GM18858 (cell line): ENCODE results near the gene SLC16A11.
A peak's percentile ranks its signal among the peaks of the same experiment; 100 is the strongest.
"Not testable (repeated sequence)": the region's sequence is repeated elsewhere in the genome, so short reads cannot be mapped to it uniquely, and the experiment has no call there.

Source experiments
- ATAC-seq: cut with Tn5 transposase; IDR thresholded peaks from one replicate; pipeline ENCODE4 v1.9.1; 2021; ENCODE audit not compliant: unreplicated experiment

SLC16A11 gene

DNA sequence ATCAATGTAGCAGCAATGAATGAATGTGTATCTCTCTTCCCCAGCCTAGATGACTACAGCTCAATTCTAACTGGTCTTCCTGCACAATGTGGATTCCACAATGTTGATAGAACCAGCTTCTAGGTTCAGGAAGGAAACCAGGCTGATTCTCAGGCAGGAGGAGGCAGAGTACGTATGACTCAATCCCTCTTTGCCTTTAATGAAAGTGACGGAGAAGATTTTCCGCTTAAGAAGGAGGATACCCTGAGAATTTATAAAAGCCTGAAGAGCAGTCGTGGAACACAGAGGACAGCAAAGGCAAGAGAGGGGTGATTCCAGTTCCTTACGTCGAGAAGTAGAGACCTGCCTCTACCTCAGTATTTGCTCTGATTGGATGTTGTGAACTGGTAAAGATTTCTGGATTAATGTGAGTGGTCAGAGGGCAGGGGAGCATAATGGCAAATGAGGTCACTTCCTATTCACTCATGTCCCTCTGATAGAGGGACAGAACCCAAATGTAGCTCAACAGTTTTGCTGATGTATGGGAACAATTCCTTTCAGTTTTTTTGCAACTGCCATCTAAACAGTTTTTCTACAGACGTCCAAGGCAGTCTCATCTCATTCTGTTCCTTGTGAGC, 15.0 kb upstream of the SLC16A11 start:
- no peak for ATAC-seq

DNA sequence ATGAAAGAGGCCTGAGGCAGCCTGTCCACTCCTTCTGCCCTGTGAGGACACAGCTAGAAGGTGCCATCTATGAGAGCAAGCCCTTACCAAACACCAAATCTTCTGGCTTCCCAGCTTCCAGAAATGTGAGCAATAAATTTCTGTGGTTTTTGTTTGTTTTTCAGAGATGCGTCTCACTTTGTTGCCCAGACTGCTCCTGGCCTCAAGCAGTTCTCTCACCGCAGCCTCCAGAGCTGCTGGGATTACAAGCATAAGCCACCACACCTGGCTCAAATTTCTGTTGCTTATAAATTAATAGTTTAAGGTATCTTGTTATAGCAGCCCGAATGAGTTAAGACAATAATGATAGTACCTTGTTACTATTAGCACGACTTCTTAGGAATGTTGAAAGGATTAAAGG, 12.5 kb upstream of the SLC16A11 start:
- ATAC-seq, result no peak

DNA sequence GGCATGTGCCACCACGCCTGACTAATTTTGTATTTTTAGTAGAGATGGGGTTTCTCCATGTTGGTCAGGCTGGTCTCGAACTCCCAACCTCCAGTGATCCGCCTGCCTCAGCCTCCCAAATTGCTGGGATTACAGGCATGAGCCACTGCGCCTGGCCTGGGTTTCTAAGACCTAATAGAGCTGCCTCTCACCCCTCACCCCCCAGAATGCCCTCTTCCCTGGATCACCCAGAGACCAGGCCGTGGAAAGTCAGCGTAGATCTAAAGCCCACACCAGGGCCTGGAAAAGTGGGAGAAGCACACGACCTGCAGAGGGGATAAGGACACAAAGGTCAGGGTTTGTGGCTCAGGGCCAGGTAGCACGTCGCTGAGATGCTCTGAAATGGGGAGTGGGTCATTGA, 6.7 kb upstream of the SLC16A11 start:
- not testable (repeated sequence) for ATAC-seq

DNA sequence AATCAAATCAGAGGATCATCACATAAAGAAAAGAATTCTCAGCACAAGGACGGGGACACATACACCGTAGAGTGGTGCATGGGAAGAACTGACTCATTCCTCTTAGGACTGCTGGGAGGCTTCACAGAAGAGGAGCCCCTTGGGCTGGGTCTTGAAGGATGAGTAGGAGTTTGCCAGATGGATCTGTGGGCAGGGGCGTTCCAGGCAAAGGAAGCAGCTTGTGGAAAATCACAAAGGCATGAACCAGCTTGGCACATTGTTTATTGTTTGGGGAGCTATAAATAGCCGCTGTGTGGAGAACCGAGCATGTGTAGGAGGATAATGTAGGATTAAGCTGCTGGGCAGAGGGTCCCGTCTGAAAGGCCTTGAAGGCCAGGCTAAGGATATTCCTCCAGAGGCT, 5.1 kb upstream of the SLC16A11 start:
- no peak for ATAC-seq

DNA sequence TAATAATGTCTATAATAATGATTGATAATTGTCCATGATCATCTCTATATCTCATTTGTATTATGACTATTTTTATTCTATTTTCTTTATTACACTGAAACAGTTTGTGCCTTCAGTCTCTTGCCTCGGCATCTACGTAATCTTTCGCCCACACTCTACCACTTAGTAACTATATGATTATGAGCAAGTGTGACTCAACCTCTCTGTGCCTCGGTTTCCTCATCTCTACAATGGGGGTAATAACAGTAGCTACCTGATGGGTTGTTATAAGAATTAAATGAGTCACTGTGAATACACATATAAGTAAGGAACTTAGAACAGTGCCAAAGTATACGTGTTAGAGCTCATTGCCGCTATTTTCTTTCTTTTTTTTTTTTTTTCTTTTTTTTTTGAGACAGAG, 3.7 kb upstream of the SLC16A11 start:
- no peak for ATAC-seq

DNA sequence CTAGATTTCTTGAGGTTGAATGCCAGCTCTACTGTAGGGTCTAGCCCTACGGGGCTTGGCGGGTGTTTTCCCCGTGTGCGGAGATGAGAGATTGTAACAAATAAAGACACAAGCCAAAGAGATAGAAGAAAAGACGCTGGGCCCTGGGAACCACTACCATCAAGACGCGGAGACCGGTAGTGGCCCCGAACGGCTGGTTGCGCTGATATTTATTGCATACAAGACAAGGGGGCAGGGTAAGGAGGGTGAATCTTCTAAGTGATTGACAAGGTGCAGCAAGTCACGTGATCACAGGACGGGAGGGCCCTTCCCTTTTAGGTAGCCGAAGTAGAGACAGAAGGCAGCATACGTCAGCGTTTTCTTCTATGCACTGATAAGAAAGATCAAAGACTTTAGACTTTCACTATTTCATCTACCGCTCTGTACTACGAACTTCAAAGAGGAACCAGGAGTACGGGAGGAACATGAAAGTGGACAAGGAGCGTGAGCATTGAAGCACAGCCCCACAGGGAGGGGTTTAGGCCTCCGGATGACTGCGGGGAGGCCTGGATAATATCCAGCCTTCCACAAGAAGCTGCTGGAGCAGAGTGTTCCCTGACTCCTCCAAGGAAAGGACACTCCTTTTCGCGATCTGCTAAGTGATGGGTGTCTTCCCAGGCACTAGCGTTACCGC, 3.0 kb upstream of the SLC16A11 start:
- ATAC-seq, result not testable (repeated sequence)

DNA sequence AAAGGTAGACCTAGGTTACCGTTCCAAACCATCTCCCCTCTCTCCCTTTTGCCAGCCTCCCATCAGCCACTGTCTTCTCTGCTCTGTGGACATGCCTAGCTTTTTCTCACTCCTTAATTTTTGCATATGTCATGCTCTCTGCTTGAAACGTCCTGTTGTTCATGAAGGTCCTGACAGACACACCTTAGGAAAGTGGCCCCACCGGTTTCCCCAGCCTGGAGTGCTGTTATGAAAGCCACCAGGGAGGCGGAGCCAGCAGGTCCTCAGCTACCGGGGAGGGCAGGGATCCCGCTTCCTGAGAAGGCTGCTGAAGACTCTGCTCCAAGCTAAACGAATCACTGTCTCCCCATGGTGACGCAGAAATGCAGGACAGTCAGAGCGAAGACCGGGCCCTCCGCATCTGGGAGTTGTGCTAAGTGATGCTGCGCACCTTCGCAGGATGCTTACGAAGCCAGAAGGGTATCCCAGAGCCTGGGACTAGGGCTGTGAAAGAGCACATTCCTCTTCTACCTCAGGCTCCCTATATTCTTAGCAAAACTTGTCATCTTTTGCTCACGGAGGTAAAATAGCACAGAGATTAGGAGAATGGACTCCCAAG, 2.3 kb upstream of the SLC16A11 start:
- no peak for ATAC-seq

DNA sequence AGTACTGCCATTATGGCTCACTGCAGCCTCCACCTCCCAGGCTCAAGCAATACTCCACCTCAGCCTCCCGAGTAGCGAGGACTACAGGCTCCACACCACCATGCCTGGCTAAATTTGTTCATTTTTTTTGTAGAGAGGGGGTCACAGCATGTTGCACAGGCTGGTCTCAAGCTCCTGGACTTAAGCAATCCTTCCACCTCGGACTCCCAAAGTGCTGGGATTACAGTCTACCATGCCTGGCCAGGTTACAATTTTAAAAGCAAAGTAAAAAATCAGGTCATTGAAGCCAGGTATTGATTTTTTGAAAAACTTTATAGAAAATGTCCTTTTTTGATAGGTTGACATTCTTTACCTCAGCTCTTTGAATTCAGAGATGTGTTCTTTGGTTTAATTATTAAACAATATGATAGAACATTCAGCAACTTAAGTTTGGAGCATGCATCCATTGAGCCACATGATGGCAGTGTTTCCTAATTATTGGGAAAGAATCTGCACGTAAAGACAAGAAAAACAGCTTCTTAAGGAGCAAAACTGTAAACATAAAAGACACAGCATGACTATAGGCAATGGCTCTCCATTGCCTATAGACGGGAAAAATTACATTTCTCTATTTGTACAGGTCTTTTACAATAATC, 1.7 kb upstream of the SLC16A11 start:
- ATAC-seq, result no peak

DNA sequence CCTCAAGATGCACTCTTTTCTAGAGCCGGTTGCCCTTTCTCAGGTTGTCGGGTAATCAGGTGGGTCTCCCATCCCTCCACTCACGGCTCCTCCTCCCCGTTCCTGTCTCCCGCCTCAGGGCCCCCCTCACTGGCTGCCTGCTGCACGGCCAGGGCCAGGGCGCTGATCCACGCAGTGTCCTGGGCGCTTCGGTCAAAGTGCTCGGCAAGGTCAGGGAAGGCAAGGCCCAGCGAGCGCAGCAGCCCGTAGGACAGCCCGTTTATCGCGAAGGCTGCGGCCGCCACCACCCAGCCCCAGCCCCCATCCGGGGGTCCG, 753 bp downstream of the SLC16A11 start:
- ATAC-seq, result no peak

DNA sequence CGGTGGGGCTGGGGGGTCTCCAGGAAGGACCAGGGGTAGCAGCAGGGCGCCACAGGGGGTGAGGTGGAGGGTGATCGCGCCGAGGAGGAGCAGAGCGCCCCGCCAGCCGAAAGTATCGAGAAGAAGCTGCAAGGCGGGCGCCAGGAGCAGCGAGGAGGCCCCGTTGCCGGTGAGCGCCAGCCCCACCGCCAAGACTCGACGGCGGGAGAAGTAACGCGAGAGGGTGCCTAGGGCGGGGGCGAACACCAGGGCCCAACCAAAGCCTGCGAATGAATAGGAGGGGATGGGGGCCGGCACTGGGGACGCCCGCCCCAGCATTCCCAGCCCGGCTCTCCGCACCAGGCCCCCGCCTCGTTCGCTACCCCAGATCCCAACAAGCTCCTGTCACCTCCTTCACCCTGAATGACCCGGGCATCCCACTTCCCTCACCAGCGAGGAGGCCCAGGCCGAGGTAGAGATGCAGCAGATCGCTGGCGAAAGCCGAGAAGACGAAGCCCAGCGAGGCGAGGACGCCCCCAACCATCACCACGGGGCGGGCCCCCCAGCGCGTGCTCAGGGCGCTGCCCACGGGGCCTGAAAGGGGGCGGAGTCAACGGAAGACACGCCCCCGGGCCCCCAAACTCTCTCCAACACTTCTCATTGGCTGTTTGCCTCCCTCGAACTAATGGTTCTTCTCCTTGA, 1.3 kb downstream of the SLC16A11 start:
- no peak for ATAC-seq

DNA sequence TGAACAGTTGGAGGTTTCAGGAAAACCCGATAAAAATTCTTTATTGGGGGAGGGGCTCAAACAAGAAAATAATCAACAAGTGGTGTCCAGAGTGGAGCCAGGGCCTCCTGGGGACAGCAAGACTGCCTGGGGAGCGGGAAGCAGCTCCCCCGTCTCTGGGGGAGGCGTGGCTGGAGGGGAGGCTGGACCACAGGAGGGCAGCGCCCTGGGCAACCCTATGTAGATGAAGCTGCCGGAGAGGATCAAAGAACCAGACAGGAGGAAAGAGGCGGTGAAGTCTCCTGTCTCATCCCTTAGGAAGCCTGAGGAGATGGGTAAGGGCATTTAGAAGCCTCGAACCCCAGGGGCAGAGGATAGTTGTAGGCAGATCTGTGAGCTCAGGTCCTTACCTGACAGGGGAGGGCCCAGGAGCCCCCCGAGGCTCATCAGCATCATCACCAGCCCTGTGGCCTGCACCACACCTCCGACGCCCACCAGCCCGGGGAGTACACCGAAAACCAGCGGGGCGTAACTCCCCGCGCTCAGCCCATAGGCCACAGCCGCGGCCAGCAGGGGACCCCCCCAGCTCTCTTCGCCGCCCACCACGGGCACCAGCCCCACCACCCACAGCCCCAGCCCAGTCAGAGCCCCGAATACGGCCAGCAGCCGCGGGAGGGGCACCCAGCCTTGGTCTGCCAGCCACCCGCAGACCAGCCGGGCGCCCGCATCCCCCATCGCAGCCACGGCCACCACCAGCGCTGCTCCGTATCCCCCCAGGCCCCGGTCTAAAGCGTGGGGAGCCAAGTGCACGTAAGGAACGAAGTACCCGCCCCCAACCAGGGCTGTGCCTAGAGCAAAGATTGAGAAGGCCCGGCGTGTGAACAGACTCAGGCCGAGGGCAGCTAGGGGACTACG, 2.0 kb downstream of the SLC16A11 start:
- no peak for ATAC-seq

DNA sequence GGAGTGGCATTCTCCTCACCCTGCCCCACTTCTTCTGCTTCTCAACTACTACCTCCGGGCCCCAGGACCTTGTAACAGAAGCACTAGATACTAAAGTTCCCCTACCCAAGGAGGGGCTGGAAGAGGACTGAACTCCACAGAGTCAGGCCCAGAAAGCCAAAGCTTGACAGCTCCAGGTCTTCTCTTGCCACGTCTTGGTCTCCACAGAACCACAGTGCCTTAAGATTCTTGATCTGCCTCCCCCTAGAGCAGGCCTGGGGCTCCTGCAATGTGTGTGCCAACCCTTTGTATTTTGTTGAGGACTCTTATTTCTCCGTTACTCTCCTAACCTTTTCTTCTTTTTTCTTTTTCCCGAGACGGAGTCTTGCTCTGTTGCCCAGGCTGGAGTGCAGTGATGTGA, 4.1 kb downstream of the SLC16A11 start:
- no peak for ATAC-seq

DNA sequence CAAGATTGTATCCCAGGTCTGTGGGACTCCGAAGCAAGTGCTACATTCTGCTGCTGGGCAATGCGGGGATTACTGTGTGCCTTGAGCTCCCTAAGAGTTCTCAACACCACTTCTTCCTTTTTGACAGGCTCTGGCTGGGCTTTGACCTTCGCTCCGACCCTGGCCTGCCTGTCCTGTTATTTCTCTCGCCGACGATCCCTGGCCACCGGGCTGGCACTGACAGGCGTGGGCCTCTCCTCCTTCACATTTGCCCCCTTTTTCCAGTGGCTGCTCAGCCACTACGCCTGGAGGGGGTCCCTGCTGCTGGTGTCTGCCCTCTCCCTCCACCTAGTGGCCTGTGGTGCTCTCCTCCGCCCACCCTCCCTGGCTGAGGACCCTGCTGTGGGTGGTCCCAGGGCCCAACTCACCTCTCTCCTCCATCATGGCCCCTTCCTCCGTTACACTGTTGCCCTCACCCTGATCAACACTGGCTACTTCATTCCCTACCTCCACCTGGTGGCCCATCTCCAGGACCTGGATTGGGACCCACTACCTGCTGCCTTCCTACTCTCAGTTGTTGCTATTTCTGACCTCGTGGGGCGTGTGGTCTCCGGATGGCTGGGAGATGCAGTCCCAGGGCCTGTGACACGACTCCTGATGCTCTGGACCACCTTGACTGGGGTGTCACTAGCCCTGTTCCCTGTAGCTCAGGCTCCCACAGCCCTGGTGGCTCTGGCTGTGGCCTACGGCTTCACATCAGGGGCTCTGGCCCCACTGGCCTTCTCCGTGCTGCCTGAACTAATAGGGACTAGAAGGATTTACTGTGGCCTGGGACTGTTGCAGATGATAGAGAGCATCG, 5.6 kb downstream of the SLC16A11 start:
- no peak for ATAC-seq

DNA sequence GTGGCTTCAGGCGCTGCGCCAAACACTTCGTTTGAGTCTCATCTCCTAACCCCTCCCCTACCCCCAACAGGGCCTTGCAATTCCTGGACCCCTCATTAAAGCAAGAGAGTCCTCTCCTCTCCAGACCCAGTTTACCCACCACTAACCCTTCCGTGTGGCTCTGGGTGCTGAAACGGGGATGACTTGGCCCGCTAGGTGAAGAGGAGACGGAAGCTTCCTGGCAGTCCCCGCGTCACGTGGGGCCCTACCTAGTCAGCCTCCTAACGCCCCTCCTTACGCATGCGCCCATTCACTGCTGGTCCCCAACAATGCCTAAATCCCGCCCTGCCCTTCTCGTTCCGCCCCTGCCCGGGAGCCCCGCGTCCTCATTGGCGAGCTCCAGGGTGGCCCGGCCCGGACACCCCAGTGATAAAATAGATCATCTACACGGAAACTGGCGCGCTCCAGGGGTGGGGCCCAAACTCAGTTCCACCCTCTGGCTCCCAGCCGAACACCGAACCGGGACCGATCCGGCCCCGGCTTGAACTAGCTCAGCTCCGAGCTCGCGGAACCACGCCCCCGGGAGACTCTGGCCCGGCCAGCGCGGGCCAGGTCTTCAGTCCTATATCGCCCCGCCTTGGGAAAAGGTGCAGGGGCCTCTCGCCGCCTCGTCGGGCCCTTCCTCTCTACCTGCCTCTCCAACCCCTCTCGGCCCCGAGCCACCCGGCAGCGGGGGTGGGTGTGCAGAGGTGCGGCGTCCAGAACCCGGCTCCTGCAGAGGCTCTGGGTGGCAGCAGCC, 8.1 kb downstream of the SLC16A11 start, which contains the start of gene SLC16A13:
SLC16A13 (plus strand) TSS at position 425 of the 778 bp plus-strand sequence. CDS start 368 bp downstream, outside the sequence.
- ATAC-seq, result peak; percentile 66

DNA sequence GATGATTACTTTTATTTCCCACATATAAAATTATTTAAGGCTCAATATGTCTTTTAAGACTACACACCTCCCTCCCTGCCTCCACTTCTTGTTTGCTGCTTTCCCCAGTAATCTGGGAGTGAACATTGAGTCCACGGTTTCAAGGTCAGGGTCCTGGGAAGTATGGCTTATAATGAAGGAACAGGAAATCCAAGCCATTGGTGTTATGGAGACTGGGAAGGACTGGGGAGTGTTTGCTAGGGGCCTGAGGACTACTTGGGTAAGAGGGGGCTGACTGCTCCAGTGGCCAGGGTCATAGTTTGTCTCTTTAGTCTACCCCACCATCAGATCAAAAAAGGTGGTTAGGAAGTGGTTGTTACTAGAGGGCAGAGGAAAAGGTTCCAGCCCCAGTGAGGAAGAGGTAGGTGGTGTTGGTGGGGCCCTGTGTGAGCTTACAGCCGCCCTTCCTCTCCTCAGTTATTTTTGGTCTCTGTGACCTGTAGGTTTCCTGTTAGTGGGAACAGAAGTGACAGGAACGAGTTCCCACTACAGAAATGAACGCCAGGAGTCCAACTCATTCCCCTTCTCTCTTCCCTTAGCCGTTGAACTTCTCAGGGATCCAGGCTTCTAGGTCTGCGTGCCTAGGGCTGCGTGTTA, 8.8 kb downstream of the SLC16A11 start:
- ATAC-seq, result peak; percentile 12

DNA sequence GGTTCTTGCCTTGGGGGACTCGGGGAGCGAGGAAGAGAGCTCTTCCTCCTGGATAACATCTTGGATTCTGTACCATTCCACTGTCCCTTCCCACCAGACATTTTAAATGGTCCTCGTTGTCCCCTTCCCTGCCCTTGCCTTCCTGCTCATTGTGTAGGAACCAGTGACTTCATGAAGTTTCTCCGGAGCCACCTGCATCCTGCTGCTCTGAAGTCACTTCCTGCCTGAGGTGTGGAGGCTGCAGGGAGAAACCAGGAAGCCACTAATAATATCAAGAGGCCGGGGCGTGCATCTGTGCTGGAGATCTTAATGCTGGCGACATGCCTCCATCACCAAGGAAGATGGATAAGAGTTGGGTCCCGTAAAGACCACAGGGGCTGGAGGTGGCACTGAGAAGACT, 14.2 kb downstream of the SLC16A11 start:
- no peak for ATAC-seq

DNA sequence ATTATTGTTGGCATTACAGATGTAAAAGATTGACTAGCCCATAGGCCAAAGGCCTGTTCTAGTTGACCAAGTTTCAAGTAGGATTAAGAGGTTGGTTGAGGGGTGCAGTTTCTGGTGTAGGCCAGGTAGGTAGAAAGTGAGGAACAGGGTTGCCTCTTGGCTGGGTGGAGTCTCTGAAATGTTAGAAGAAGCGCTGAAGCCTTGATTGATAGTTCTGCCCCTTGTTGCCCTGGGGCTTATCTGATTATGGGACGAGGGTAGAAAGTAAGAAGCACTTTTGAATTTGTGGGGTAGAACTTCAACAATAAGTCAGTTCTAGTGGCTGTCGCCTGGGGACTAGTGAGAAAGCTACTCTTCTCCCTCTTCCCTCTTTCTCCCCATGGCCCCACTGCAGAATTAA, 14.8 kb downstream of the SLC16A11 start:
- ATAC-seq, result no peak

DNA sequence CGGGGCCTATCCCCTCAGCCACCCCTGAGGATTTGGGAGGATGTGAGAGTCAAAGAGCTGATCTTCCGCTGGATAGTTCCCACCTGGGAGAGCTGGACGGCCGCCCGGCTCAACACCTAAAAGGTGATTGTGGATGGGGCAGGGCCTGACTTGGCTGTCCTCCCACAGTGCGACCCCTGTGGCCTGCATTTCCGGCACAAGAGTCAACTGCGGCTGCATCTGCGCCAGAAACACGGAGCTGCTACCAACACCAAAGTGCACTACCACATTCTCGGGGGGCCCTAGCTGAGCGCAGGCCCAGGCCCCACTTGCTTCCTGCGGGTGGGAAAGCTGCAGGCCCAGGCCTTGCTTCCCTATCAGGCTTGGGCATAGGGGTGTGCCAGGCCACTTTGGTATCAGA, 16.6 kb downstream of the SLC16A11 start:
- no peak for ATAC-seq
